DOHH2 (cell line): ENCODE measurements around the gene NAXD.

Experiments
- H3F3A ChIP-seq: fragments of 200-600 bp; sonication (generic), shearing (Covaris generic); 2 replicates; pipeline ENCODE4 v1.6.0; 2016; ENCODE audit warnings: antibody characterized with exemption, mild to moderate bottlenecking; ENCODE audit not compliant: control insufficient read depth, insufficient read depth
- H3K27ac ChIP-seq: fragments of 200-600 bp; sonication (generic); 2 replicates; pipeline ENCODE4 v1.5.1; 2014; ENCODE audit warnings: low read depth, mild to moderate bottlenecking, low read length, moderate library complexity
- H3K27me3 ChIP-seq: fragments of 200-600 bp; sonication (generic); 2 replicates; pipeline ENCODE4 v1.6.1; 2014; ENCODE audit warnings: mild to moderate bottlenecking, low read length, mixed read lengths; ENCODE audit not compliant: control insufficient read depth
- H3K36me3 ChIP-seq: fragments of 200-600 bp; sonication (generic); 2 replicates; pipeline ENCODE4 v1.6.1; 2014; ENCODE audit warnings: mild to moderate bottlenecking, low read length, moderate library complexity, mixed read lengths; ENCODE audit not compliant: control insufficient read depth
- H3K4me1 ChIP-seq: fragments of 200-600 bp; sonication (generic); 2 replicates; pipeline ENCODE4 v1.6.1; 2014; ENCODE audit warnings: mild to moderate bottlenecking, low read length, mixed read lengths; ENCODE audit not compliant: control insufficient read depth
- H3K4me2 ChIP-seq: fragments of 200-600 bp; sonication (generic); 2 replicates; pipeline ENCODE4 v1.6.0; 2014; ENCODE audit warnings: mild to moderate bottlenecking, low read length, moderate library complexity
- H3K4me3 ChIP-seq: fragments of 200-600 bp; sonication (generic); 2 replicates; pipeline ENCODE4 v1.5.1; 2014; ENCODE audit warnings: mild to moderate bottlenecking, low read length, mixed read lengths
- H3K79me2 ChIP-seq: fragments of 200-600 bp; sonication (generic); 2 replicates; pipeline ENCODE4 v1.6.1; 2014; ENCODE audit warnings: mild to moderate bottlenecking, low read length, mixed read lengths; ENCODE audit not compliant: control insufficient read depth
- H3K9me2 ChIP-seq: fragments of 200-600 bp; sonication (generic); replicated peaks from 2 replicates; pipeline ENCODE4 v1.6.1; 2014; ENCODE audit warnings: mild to moderate bottlenecking, low read length, mixed read lengths; ENCODE audit not compliant: control insufficient read depth
- H3K9me3 ChIP-seq: fragments of 200-600 bp; sonication (generic); 2 replicates; pipeline ENCODE4 v1.6.1; 2014; ENCODE audit warnings: antibody characterized with exemption, low read length, mixed read lengths; ENCODE audit not compliant: control insufficient read depth, insufficient read depth
- H4K20me1 ChIP-seq: fragments of 200-600 bp; sonication (generic); 2 replicates; pipeline ENCODE4 v1.6.0; 2014; ENCODE audit warnings: low read depth, mild to moderate bottlenecking, antibody characterized with exemption, low read length, moderate library complexity; ENCODE audit not compliant: control insufficient read depth, insufficient read depth
- EZH2phosphoT487 ChIP-seq: fragments of 200-600 bp; sonication (generic); IDR thresholded peaks from 2 replicates; pipeline ENCODE4 v1.6.1; 2017; ENCODE audit warnings: borderline replicate concordance, mild to moderate bottlenecking, antibody characterized with exemption, low read length, moderate library complexity, mixed read lengths
- TF ChIP-seq, protein P1 (sequence below): fragments of 200-600 bp; sonication (generic); IDR thresholded peaks from one replicate; pipeline ENCODE4 v1.5.1; 2014; ENCODE audit warnings: antibody characterized with exemption, mild to moderate bottlenecking, low read depth, low read length; ENCODE audit not compliant: poor library complexity, severe bottlenecking

NAXD gene

DNA sequence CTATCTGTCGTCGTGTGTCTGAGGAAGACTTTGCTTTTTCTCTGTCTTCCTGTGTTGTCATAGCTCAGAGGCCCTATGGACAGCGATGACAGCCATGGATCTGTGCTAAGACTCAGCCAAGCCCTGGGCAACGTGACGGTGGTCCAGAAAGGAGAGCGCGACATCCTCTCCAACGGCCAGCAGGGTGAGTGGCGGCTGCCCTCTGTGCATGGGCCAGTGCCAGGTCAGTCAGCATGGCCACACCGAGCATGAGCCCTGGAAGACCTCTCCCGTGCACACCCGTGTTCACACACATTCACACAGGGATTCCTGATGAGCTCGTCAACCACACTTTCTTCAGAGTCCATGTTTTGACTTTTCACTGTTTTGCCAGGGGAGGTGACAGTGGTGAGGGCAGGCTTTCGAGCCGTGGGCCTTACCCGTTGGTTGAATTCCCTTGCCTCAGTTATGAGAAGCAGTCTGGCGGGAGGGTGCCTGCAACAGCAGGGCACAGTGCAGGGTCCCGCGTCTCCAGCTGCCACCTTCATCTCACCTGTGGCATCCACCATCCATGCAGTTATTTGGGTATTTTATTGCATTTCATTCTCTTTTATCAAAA is 20.2 kb downstream of the NAXD start:
- Histone ChIP-seq H4K20me1 (no peaks in the 10 kb centered on the region), H3K9me2 (no peaks in the 10 kb centered on the region), H3K4me3 (no peak overlapping the region), H3K27ac (no peak overlapping the region), H3K27me3 (no peaks in the 10 kb centered on the region), H3F3A (peaks cover 5% of the 10 kb centered on the region; the same call in 1 of the 2 replicates), H3K4me2 (no peak overlapping the region), H3K4me1 (no peaks in the 10 kb centered on the region), H3K79me2 (no peaks in the 10 kb centered on the region), H3K9me3 (no peaks in the 10 kb centered on the region), H3K36me3 (peaks cover 24% of the 10 kb centered on the region; the same call in 1 of the 2 replicates)
- TF ChIP-seq, protein P1, sequence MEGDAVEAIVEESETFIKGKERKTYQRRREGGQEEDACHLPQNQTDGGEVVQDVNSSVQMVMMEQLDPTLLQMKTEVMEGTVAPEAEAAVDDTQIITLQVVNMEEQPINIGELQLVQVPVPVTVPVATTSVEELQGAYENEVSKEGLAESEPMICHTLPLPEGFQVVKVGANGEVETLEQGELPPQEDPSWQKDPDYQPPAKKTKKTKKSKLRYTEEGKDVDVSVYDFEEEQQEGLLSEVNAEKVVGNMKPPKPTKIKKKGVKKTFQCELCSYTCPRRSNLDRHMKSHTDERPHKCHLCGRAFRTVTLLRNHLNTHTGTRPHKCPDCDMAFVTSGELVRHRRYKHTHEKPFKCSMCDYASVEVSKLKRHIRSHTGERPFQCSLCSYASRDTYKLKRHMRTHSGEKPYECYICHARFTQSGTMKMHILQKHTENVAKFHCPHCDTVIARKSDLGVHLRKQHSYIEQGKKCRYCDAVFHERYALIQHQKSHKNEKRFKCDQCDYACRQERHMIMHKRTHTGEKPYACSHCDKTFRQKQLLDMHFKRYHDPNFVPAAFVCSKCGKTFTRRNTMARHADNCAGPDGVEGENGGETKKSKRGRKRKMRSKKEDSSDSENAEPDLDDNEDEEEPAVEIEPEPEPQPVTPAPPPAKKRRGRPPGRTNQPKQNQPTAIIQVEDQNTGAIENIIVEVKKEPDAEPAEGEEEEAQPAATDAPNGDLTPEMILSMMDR: no peak
- TF ChIP-seq EZH2phosphoT487: no peak

DNA sequence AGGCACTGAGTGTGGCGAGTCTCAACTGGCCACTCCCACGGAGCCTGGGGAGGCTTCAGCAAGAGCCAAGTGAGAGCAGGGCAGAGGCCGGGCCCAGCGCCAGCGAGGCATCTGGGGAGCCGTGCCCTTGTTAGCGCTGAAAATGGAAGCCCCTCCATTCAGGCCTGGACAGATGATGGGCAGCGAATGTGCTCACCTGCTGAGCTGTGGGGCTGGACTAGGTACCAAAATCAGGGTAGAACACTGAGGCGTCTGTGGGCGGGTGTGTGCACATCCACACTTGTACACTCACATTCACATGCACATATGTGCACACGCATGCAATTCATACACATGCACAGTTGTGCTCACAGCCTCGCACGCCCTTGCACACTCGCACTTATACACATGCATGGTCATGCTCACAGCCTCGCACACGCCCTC is 20.7 kb downstream of the NAXD start:
- Histone ChIP-seq H4K20me1 (no peaks in the 10 kb centered on the region), H3K9me2 (no peaks in the 10 kb centered on the region), H3K27ac (no peak overlapping the region), H3K9me3 (no peaks in the 10 kb centered on the region), H3K36me3 (peaks cover 29% of the 10 kb centered on the region; the same call in 1 of the 2 replicates), H3K27me3 (no peaks in the 10 kb centered on the region), H3K4me1 (no peaks in the 10 kb centered on the region), H3K4me2 (no peak overlapping the region), H3K79me2 (no peaks in the 10 kb centered on the region), H3F3A (peaks cover 5% of the 10 kb centered on the region; the same call in 1 of the 2 replicates), H3K4me3 (no peak overlapping the region)
- TF ChIP-seq EZH2phosphoT487: no peak
- TF ChIP-seq, protein P1: no peak

DNA sequence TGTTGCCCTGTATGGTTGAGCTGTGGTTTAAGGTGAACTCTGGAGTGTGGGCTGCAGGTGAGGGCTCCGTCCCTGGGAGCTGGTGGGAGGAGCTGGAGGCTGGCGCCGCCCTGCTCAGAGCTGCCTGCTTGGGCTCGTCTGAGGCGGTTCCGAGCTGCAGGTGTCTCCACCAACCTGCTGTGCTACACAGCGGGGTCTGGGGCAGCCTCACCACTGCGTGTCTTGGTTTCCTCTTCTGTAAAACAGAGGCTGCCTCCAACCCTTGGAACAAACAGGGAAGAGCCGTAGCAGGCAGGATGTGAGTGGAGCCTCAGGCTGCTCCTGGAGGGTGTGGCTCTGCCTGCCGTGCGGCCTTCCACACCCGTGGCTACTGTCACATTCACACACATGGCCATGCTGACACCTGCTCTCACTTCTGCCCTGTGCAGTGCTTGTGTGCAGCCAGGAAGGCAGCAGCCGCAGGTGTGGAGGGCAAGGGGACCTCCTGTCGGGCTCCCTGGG is 21.4 kb downstream of the NAXD start:
- peaks cover 32% of the 10 kb centered on the region; the same call in 1 of the 2 replicates for H3K36me3 ChIP-seq
- H3K9me2 ChIP-seq: no peaks in the 10 kb centered on the region
- peaks cover 5% of the 10 kb centered on the region; the same call in 1 of the 2 replicates for H3F3A ChIP-seq
- H3K4me3 ChIP-seq: no peak overlapping the region
- H4K20me1 ChIP-seq: no peaks in the 10 kb centered on the region
- no peaks in the 10 kb centered on the region for H3K79me2 ChIP-seq
- TF ChIP-seq EZH2phosphoT487: no peak
- TF ChIP-seq, protein P1: no peak
- no peaks in the 10 kb centered on the region for H3K9me3 ChIP-seq
- H3K27me3 ChIP-seq: no peaks in the 10 kb centered on the region
- H3K27ac ChIP-seq: no peak overlapping the region
- no peak overlapping the region for H3K4me2 ChIP-seq
- H3K4me1 ChIP-seq: no peaks in the 10 kb centered on the region
